Calu3 (cell line): ENCODE results near the gene KCNN1. TPM values are rescaled to one million over a fixed set of nuclear protein-coding genes. Genes with fewer than 3 reads are reported as not detected.

Experiments used
- BruUV-seq: library from RNA; stranded (reverse); fragments of 400-500 nt; replicated peaks from 2 replicates; lab custom pipeline; 2021; lab: Mats Ljungman, UMichigan
- CTCF ChIA-PET: fragments of 300-600 bp; sonication (Branson Sonifier 250); formaldehyde crosslinking; loops from one replicate; lab custom pipeline; 2022; ENCODE audit warnings: antibody characterized with exemption; lab: Charles Lee
- DNase-seq: peaks from one replicate; pipeline ENCODE4 v3.0.0; 2022
- H3K27ac Mint-ChIP-seq: one replicate; pipeline ENCODE4 v1.8.0; 2022; ENCODE audit warnings: mixed read lengths; ENCODE audit not compliant: unreplicated experiment
- H3K27me3 Mint-ChIP-seq: one replicate; pipeline ENCODE4 v1.8.0; 2022; ENCODE audit warnings: mixed read lengths; ENCODE audit not compliant: unreplicated experiment
- H3K36me3 Mint-ChIP-seq: one replicate; pipeline ENCODE4 v1.8.0; 2022; ENCODE audit warnings: mild to moderate bottlenecking, moderate library complexity, mixed read lengths; ENCODE audit not compliant: insufficient read depth, unreplicated experiment
- H3K4me1 Mint-ChIP-seq: one replicate; pipeline ENCODE4 v1.8.0; 2022; ENCODE audit warnings: mild to moderate bottlenecking, low read depth, mixed read lengths; ENCODE audit not compliant: unreplicated experiment
- H3K4me3 Mint-ChIP-seq: one replicate; pipeline ENCODE4 v1.8.0; 2022; ENCODE audit warnings: mild to moderate bottlenecking, low read depth, moderate library complexity, mixed read lengths; ENCODE audit not compliant: unreplicated experiment
- H3K9me3 Mint-ChIP-seq: one replicate; pipeline ENCODE4 v1.8.0; 2022; ENCODE audit warnings: low read depth, mixed read lengths; ENCODE audit not compliant: unreplicated experiment
- CTCF ChIP-seq: fragments of 200-600 bp; IDR thresholded peaks from one replicate; pipeline ENCODE4 v1.8.0; 2022; ENCODE audit warnings: antibody characterized with exemption; ENCODE audit not compliant: unreplicated experiment
- intact Hi-C: fragments of 100-400 bp; cut with micrococcal nuclease; formaldehyde crosslinking; loops from one replicate; pipeline ENCODE4 v1.10.0; 2022; ENCODE audit not compliant: unreplicated experiment
- total RNA-seq: library from RNA; stranded (reverse); gene quantifications from 2 replicates; pipeline ENCODE4 v1.2.3, GENCODE V29; 2022

Gene KCNN1
- total RNA-seq, 1 experiment from 2014 or later: not detected

- peak overlapping the region; percentile 72 for H3K4me3 Mint-ChIP-seq
- peak overlapping the region; percentile 30 for H3K27ac Mint-ChIP-seq
- intact Hi-C loops: loop anchor here (1.0 to 5.0 kb wide), 2 partner anchors 51 to 245 kb away; no protein-coding TSS in a partner anchor
- peaks cover 11% of the 10 kb centered on the region for H3K4me1 Mint-ChIP-seq
- no peaks in the 10 kb centered on the region for H3K9me3 Mint-ChIP-seq
- no peaks in the 10 kb centered on the region for H3K27me3 Mint-ChIP-seq
- peak; percentile 84 for DNase-seq
- no TSS peak for BruUV-seq
- TF ChIP-seq CTCF: peak; percentile 76
- CTCF ChIA-PET: interaction anchor here (0.6 to 0.9 kb wide), 5 partner anchors 19 to 204 kb away, joined by 3 to 4 read pairs (median 4); no protein-coding TSS in a partner anchor
- peaks cover 36% of the 10 kb centered on the region for H3K36me3 Mint-ChIP-seq
These were observed 40.4 kb downstream of the KCNN1 start for GRCh38 chr19:18007044-18007916.

- Mint-ChIP-seq H3K4me1 (peaks cover 14% of the 10 kb centered on the region), H3K27ac (peak within 1 kb of the TSS; percentile 68), H3K9me3 (no peaks in the 10 kb centered on the region), H3K4me3 (peak within 1 kb of the TSS; percentile 72), H3K36me3 (peaks cover 35% of the 10 kb centered on the region), H3K27me3 (no peaks in the 10 kb centered on the region)
- intact Hi-C loops: loop anchor here (1.0 to 5.0 kb wide), 2 partner anchors 50 to 244 kb away; no protein-coding TSS in a partner anchor
- no TSS peak for BruUV-seq
- TF ChIP-seq CTCF: no peak
- peak; percentile 77 for DNase-seq
- CTCF ChIA-PET: interaction anchor here (0.6 to 1.2 kb wide), 7 partner anchors 19 to 407 kb away, joined by 3 to 5 read pairs (median 3); no protein-coding TSS in a partner anchor
These were observed 41.2 kb downstream of the KCNN1 start, which contains the start of gene ARRDC2 for GRCh38 chr19:18007917-18008673. TSS of gene ARRDC2 (plus strand) at chr19:18008170. CDS start at chr19:18008311, 141 bp downstream.

GRCh38 chr19:18008814-18009213, 41.9 kb downstream of the KCNN1 start:
- H3K27ac Mint-ChIP-seq: peak overlapping the region; percentile 68
- CTCF ChIA-PET: interaction anchor here (1.2 kb wide), 1 partner anchor 21 kb away, joined by 5 read pairs; no protein-coding TSS in a partner anchor
- TF ChIP-seq CTCF: no peak

More at GRCh38 chr19:18008814-18009213, 41.9 kb downstream of the KCNN1 start:
- H3K4me1 Mint-ChIP-seq: peaks cover 20% of the 10 kb centered on the region
- intact Hi-C loops: loop anchor here (5.0 kb wide), 1 partner anchor 243 kb away; no protein-coding TSS in a partner anchor
- H3K4me3 Mint-ChIP-seq: peak overlapping the region; percentile 66
- peaks cover 41% of the 10 kb centered on the region for H3K36me3 Mint-ChIP-seq
- H3K9me3 Mint-ChIP-seq: no peaks in the 10 kb centered on the region
- no peak for DNase-seq
- H3K27me3 Mint-ChIP-seq: no peaks in the 10 kb centered on the region
- BruUV-seq: no TSS peak
